ENCODE measurements around the gene INTS1. TPM values are rescaled to one million over a fixed set of nuclear protein-coding genes. Genes with fewer than 3 reads are reported as not detected.
A peak's percentile ranks its signal among the peaks of the same experiment; 100 is the strongest.

The INTS1 gene
- total RNA-seq, 1 experiment from 2014 or later = 161 TPM

DNA sequence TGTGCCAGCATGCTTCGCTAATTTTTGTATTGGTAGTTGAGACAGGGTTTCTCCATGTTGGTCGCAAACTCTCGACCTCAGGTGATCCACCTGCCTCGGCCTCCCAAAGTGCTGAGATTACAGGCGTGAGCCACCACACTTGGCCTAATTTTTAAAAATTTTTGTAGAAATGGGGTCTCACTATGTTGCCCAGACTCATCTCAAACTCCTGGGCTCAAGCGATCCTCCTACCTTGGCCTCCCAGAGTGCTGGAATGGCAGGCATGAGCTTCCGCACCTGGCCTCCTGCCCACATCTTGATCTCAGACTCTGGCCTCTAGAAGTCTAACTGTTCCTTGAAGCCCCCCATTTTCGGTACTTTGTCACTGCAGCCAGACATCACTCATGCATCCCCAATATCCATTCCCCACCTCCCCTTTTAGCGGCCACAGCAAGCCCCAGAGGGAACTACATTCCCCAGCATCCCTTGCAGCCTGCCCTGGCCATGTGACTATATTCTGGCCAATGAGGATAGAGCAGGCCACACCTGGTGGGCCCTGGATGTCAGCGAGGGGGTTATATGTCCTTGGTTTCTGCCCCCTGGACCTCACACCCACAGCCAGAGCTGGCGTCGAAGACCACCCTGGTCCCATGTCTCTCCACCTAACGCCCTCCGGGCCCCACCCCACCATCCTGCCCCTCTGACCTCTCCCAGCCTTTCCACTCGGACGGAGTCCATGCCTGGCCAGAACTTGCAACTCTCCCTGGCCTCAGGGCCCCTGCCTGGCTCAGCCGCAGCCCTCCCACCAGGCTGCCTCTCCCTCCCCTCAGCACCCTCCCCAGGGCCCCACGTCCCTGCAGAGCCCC lies 78.7 kb downstream of the INTS1 start (continued):
- TF ChIP-seq, protein P1, sequence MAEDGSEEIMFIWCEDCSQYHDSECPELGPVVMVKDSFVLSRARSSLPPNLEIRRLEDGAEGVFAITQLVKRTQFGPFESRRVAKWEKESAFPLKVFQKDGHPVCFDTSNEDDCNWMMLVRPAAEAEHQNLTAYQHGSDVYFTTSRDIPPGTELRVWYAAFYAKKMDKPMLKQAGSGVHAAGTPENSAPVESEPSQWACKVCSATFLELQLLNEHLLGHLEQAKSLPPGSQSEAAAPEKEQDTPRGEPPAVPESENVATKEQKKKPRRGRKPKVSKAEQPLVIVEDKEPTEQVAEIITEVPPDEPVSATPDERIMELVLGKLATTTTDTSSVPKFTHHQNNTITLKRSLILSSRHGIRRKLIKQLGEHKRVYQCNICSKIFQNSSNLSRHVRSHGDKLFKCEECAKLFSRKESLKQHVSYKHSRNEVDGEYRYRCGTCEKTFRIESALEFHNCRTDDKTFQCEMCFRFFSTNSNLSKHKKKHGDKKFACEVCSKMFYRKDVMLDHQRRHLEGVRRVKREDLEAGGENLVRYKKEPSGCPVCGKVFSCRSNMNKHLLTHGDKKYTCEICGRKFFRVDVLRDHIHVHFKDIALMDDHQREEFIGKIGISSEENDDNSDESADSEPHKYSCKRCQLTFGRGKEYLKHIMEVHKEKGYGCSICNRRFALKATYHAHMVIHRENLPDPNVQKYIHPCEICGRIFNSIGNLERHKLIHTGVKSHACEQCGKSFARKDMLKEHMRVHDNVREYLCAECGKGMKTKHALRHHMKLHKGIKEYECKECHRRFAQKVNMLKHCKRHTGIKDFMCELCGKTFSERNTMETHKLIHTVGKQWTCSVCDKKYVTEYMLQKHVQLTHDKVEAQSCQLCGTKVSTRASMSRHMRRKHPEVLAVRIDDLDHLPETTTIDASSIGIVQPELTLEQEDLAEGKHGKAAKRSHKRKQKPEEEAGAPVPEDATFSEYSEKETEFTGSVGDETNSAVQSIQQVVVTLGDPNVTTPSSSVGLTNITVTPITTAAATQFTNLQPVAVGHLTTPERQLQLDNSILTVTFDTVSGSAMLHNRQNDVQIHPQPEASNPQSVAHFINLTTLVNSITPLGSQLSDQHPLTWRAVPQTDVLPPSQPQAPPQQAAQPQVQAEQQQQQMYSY (CRISPR knock-in tag; IDR thresholded peaks at IDR 0.05) = peak; percentile 79
- TF ChIP-seq NFYB (CRISPR knock-in tag; conservative IDR thresholded peaks at IDR 0.05; ENCODE audit: low read depth) (peak; percentile 70), NFE2L1 (CRISPR knock-in tag; IDR thresholded peaks at IDR 0.05) (no peak), GTF2I (CRISPR knock-in tag; conservative IDR thresholded peaks at IDR 0.05) (peak; percentile 77; the same call in 1 of the 2 replicates)
- TF ChIP-seq, protein P2, sequence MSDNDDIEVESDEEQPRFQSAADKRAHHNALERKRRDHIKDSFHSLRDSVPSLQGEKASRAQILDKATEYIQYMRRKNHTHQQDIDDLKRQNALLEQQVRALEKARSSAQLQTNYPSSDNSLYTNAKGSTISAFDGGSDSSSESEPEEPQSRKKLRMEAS (CRISPR knock-in tag; IDR thresholded peaks at IDR 0.05) = no peak

DNA sequence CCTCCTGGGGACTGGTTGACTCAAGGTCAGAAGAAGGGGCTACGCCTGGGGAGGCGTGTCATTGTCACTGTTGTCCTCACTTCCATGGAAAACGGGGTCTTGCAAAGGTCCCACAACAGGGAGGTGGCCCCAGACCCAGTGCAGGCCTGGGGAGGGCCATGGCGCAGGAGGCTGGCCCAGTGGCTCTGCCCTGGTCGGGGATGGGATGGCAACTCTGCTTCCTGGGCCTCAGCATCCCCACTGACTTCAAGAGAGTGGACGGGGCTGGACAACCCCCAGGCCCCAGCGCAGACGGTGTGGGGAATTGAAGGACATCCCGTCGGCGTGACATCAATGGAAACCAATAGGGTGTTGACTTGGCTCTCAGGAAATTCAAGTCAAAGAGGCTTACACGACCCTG lies 80.1 kb downstream of the INTS1 start:
- Mint-ChIP-seq H3K27ac (no peak overlapping the region), H3K4me3 (no peak overlapping the region), H3K27me3 (ENCODE audit: low read depth) (peaks cover 2% of the 10 kb centered on the region; the same call in 1 of the 2 replicates), H3K4me1 (peaks cover 3% of the 10 kb centered on the region), H3K9me3 (peaks cover 4% of the 10 kb centered on the region; the same call in 1 of the 2 replicates), H3K36me3 (no peaks in the 10 kb centered on the region)
- no peak for DNase-seq (ENCODE audit: low spot score)
- CTCF ChIA-PET = interaction anchor here (0.6 to 1.1 kb wide), 3 partner anchors 11 to 854 kb away, joined by 3 to 4 read pairs (median 3); no protein-coding TSS in a partner anchor
- POLR2A ChIA-PET = no interaction called here
- ATAC-seq = no peak
- TF ChIP-seq ZNF232 (CRISPR knock-in tag; IDR thresholded peaks at IDR 0.05) (no peak), ZBTB21 (CRISPR knock-in tag; IDR thresholded peaks at IDR 0.05; ENCODE audit: borderline replicate concordance) (no peak), ZNF396 (CRISPR knock-in tag; IDR thresholded peaks at IDR 0.05; ENCODE audit: borderline replicate concordance) (no peak), KAT7 (CRISPR knock-in tag; IDR thresholded peaks at IDR 0.05; ENCODE audit: borderline replicate concordance) (no peak), NFE2L1 (CRISPR knock-in tag; IDR thresholded peaks at IDR 0.05) (no peak), RORB (CRISPR knock-in tag; IDR thresholded peaks at IDR 0.05) (no peak)
- TF ChIP-seq, protein P3, sequence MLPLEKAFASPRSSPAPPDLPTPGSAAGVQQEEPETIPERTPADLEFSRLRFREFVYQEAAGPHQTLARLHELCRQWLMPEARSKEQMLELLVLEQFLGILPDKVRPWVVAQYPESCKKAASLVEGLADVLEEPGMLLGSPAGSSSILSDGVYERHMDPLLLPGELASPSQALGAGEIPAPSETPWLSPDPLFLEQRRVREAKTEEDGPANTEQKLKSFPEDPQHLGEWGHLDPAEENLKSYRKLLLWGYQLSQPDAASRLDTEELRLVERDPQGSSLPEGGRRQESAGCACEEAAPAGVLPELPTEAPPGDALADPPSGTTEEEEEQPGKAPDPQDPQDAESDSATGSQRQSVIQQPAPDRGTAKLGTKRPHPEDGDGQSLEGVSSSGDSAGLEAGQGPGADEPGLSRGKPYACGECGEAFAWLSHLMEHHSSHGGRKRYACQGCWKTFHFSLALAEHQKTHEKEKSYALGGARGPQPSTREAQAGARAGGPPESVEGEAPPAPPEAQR (CRISPR knock-in tag; IDR thresholded peaks at IDR 0.05) = no peak
- TF ChIP-seq, protein P4, sequence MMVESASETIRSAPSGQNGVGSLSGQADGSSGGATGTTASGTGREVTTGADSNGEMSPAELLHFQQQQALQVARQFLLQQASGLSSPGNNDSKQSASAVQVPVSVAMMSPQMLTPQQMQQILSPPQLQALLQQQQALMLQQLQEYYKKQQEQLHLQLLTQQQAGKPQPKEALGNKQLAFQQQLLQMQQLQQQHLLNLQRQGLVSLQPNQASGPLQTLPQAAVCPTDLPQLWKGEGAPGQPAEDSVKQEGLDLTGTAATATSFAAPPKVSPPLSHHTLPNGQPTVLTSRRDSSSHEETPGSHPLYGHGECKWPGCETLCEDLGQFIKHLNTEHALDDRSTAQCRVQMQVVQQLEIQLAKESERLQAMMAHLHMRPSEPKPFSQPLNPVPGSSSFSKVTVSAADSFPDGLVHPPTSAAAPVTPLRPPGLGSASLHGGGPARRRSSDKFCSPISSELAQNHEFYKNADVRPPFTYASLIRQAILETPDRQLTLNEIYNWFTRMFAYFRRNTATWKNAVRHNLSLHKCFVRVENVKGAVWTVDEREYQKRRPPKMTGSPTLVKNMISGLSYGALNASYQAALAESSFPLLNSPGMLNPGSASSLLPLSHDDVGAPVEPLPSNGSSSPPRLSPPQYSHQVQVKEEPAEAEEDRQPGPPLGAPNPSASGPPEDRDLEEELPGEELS (CRISPR knock-in tag; IDR thresholded peaks at IDR 0.05) = no peak
- TF ChIP-seq, protein P5, sequence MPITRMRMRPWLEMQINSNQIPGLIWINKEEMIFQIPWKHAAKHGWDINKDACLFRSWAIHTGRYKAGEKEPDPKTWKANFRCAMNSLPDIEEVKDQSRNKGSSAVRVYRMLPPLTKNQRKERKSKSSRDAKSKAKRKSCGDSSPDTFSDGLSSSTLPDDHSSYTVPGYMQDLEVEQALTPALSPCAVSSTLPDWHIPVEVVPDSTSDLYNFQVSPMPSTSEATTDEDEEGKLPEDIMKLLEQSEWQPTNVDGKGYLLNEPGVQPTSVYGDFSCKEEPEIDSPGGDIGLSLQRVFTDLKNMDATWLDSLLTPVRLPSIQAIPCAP (CRISPR knock-in tag; IDR thresholded peaks at IDR 0.05) = no peak
- TF ChIP-seq, protein P6, sequence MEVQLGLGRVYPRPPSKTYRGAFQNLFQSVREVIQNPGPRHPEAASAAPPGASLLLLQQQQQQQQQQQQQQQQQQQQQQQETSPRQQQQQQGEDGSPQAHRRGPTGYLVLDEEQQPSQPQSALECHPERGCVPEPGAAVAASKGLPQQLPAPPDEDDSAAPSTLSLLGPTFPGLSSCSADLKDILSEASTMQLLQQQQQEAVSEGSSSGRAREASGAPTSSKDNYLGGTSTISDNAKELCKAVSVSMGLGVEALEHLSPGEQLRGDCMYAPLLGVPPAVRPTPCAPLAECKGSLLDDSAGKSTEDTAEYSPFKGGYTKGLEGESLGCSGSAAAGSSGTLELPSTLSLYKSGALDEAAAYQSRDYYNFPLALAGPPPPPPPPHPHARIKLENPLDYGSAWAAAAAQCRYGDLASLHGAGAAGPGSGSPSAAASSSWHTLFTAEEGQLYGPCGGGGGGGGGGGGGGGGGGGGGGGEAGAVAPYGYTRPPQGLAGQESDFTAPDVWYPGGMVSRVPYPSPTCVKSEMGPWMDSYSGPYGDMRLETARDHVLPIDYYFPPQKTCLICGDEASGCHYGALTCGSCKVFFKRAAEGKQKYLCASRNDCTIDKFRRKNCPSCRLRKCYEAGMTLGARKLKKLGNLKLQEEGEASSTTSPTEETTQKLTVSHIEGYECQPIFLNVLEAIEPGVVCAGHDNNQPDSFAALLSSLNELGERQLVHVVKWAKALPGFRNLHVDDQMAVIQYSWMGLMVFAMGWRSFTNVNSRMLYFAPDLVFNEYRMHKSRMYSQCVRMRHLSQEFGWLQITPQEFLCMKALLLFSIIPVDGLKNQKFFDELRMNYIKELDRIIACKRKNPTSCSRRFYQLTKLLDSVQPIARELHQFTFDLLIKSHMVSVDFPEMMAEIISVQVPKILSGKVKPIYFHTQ (CRISPR knock-in tag; IDR thresholded peaks at IDR 0.05) = no peak
- TF ChIP-seq, protein P7, sequence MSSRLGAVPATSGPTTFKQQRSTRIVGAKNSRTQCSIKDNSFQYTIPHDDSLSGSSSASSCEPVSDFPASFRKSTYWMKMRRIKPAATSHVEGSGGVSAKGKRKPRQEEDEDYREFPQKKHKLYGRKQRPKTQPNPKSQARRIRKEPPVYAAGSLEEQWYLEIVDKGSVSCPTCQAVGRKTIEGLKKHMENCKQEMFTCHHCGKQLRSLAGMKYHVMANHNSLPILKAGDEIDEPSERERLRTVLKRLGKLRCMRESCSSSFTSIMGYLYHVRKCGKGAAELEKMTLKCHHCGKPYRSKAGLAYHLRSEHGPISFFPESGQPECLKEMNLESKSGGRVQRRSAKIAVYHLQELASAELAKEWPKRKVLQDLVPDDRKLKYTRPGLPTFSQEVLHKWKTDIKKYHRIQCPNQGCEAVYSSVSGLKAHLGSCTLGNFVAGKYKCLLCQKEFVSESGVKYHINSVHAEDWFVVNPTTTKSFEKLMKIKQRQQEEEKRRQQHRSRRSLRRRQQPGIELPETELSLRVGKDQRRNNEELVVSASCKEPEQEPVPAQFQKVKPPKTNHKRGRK (CRISPR knock-in tag; IDR thresholded peaks at IDR 0.05; ENCODE audit: borderline replicate concordance) = no peak
- TF ChIP-seq, protein P8, sequence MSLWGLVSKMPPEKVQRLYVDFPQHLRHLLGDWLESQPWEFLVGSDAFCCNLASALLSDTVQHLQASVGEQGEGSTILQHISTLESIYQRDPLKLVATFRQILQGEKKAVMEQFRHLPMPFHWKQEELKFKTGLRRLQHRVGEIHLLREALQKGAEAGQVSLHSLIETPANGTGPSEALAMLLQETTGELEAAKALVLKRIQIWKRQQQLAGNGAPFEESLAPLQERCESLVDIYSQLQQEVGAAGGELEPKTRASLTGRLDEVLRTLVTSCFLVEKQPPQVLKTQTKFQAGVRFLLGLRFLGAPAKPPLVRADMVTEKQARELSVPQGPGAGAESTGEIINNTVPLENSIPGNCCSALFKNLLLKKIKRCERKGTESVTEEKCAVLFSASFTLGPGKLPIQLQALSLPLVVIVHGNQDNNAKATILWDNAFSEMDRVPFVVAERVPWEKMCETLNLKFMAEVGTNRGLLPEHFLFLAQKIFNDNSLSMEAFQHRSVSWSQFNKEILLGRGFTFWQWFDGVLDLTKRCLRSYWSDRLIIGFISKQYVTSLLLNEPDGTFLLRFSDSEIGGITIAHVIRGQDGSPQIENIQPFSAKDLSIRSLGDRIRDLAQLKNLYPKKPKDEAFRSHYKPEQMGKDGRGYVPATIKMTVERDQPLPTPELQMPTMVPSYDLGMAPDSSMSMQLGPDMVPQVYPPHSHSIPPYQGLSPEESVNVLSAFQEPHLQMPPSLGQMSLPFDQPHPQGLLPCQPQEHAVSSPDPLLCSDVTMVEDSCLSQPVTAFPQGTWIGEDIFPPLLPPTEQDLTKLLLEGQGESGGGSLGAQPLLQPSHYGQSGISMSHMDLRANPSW (CRISPR knock-in tag; conservative IDR thresholded peaks at IDR 0.05; ENCODE audit: low read depth) = no peak
